Hepatocyte (in vitro differentiated cells): Measurements from ENCODE around the gene KIAA1958. TPM values are rescaled to one million over a fixed set of nuclear protein-coding genes. Genes with fewer than 3 reads are reported as not detected.

ENCODE experiments used
- DNase-seq: peaks from one replicate; pipeline ENCODE4 v3.0.0-alpha.2; 2016; ENCODE audit warnings: low spot score
- H2AFZ ChIP-seq: fragments of 200-600 bp; sonication (generic); 2 replicates; pipeline ENCODE4 v1.6.0; 2016; ENCODE audit warnings: antibody characterized with exemption, mild to moderate bottlenecking
- H3K27ac ChIP-seq: fragments of 200-600 bp; sonication (generic); 2 replicates; pipeline ENCODE4 v1.5.1; 2016; ENCODE audit warnings: mild to moderate bottlenecking
- H3K27me3 ChIP-seq: fragments of 200-600 bp; sonication (generic); 2 replicates; pipeline ENCODE4 v1.6.1; 2016
- H3K36me3 ChIP-seq: fragments of 200-600 bp; sonication (generic); replicated peaks from 2 replicates; pipeline ENCODE4 v1.5.1; 2016; ENCODE audit warnings: low read depth; ENCODE audit not compliant: insufficient read depth
- H3K4me1 ChIP-seq: fragments of 200-600 bp; sonication (generic); 2 replicates; pipeline ENCODE4 v1.5.1; 2016; ENCODE audit warnings: mild to moderate bottlenecking, moderate library complexity; ENCODE audit not compliant: insufficient read depth
- H3K4me2 ChIP-seq: fragments of 200-600 bp; sonication (generic); 2 replicates; pipeline ENCODE4 v1.6.0; 2016
- H3K4me3 ChIP-seq: fragments of 200-600 bp; sonication (generic); 2 replicates; pipeline ENCODE4 v1.5.1; 2016; ENCODE audit warnings: mild to moderate bottlenecking
- H3K79me2 ChIP-seq: fragments of 200-600 bp; sonication (generic); 2 replicates; pipeline ENCODE4 v1.6.0; 2017; ENCODE audit warnings: mild to moderate bottlenecking
- H3K9me2 ChIP-seq: fragments of 200-600 bp; sonication (generic); replicated peaks from 2 replicates; pipeline ENCODE4 v1.6.0; 2017; ENCODE audit warnings: mild to moderate bottlenecking; ENCODE audit not compliant: insufficient read depth
- H3K9me3 ChIP-seq: fragments of 200-600 bp; sonication (generic); 2 replicates; pipeline ENCODE4 v1.5.1; 2016; ENCODE audit warnings: low read depth, mild to moderate bottlenecking
- H4K20me1 ChIP-seq: fragments of 200-600 bp; sonication (generic); 2 replicates; pipeline ENCODE4 v1.6.0; 2016; ENCODE audit warnings: mild to moderate bottlenecking; ENCODE audit not compliant: insufficient read depth, poor library complexity, severe bottlenecking
- CTCF ChIP-seq: fragments of 200-600 bp; sonication (generic); IDR thresholded peaks from 2 replicates; pipeline ENCODE4 v1.5.1; 2016; ENCODE audit warnings: antibody characterized with exemption, mild to moderate bottlenecking; ENCODE audit not compliant: poor library complexity
- EZH2 ChIP-seq: fragments of 200-600 bp; sonication (generic); IDR thresholded peaks from 2 replicates; pipeline ENCODE4 v1.6.1; 2016; ENCODE audit warnings: antibody characterized with exemption, mild to moderate bottlenecking, borderline replicate concordance
- EZH2phosphoT487 ChIP-seq: fragments of 200-600 bp; sonication (generic); IDR thresholded peaks from one replicate; pipeline ENCODE4 v1.6.1; 2018; ENCODE audit warnings: antibody characterized with exemption, mild to moderate bottlenecking, low read depth, moderate library complexity; ENCODE audit not compliant: unreplicated experiment, severe bottlenecking
- WGBS: methylation state at CpG from one replicate; pipeline ENCODE4 v1.1.6; 2016; ENCODE audit warnings: low lambda C conversion rate; ENCODE audit errors: missing lambda C conversion rate; 5-methylcytosine and 5-hydroxymethylcytosine counted together
- polyA plus RNA-seq: library from polyadenylated mRNA; unstranded; fragments of >200 nt; fragmentation: Nextera tagmentation; extraction: Ambion mirVana; gene quantifications from 2 replicates; pipeline ENCODE4 v1.2.1, GENCODE V29; 2016
- total RNA-seq: library from RNA; depleted of rRNA; stranded (reverse); fragments of >200 nt; gene quantifications from 2 replicates; pipeline ENCODE4 v1.2.3, GENCODE V29; 2014

The KIAA1958 gene
- total and polyA plus RNA-seq, 2 experiments from 2014 or later, result 3.5 to 10.1 TPM

GRCh38 chr9:112570671-112571167, 84.1 kb downstream of the KIAA1958 start:
- Histone ChIP-seq H3K9me3 (no peaks in the 10 kb centered on the region), H3K4me2 (peak overlapping the region; percentile 11), H3K27ac (peak overlapping the region; percentile 60), H3K27me3 (no peaks in the 10 kb centered on the region), H3K9me2 (no peaks in the 10 kb centered on the region), H2AFZ (no peak overlapping the region), H4K20me1 (peaks cover 5% of the 10 kb centered on the region), H3K4me3 (no peak overlapping the region), H3K79me2 (peaks cover 58% of the 10 kb centered on the region), H3K36me3 (no peaks in the 10 kb centered on the region), H3K4me1 (peaks cover 23% of the 10 kb centered on the region)
- peak; percentile 53 for DNase-seq
- TF ChIP-seq EZH2phosphoT487 (no peak), CTCF (no peak), EZH2 (no peak)
- WGBS, result 74% methylated on average over 6 of the region's 6 CpGs

GRCh38 chr9:112571624-112572355, 85.2 kb downstream of the KIAA1958 start:
- peak overlapping the region; percentile 60 for H3K27ac ChIP-seq
- peak overlapping the region; percentile 11 for H3K4me2 ChIP-seq
- H4K20me1 ChIP-seq, result no peaks in the 10 kb centered on the region
- TF ChIP-seq EZH2phosphoT487, result no peak
- no peak for TF ChIP-seq EZH2
- no peak for TF ChIP-seq CTCF
- H3K9me3 ChIP-seq, result no peaks in the 10 kb centered on the region
- H3K36me3 ChIP-seq, result peaks cover 5% of the 10 kb centered on the region
- peaks cover 54% of the 10 kb centered on the region for H3K79me2 ChIP-seq
- 80% methylated on average over 9 of the region's 9 CpGs for WGBS
- DNase-seq, result no peak
- no peak overlapping the region for H3K4me3 ChIP-seq
- H3K27me3 ChIP-seq, result no peaks in the 10 kb centered on the region
- H3K4me1 ChIP-seq, result peaks cover 23% of the 10 kb centered on the region
- H2AFZ ChIP-seq, result no peak overlapping the region
- H3K9me2 ChIP-seq, result no peaks in the 10 kb centered on the region

- Histone ChIP-seq H3K27ac (no peak overlapping the region), H3K4me2 (no peak overlapping the region), H4K20me1 (no peaks in the 10 kb centered on the region), H2AFZ (no peak overlapping the region), H3K4me3 (no peak overlapping the region), H3K9me3 (no peaks in the 10 kb centered on the region), H3K27me3 (no peaks in the 10 kb centered on the region), H3K36me3 (peaks cover 5% of the 10 kb centered on the region), H3K79me2 (peaks cover 47% of the 10 kb centered on the region), H3K4me1 (peaks cover 23% of the 10 kb centered on the region), H3K9me2 (no peaks in the 10 kb centered on the region)
- TF ChIP-seq EZH2phosphoT487 (no peak), EZH2 (no peak), CTCF (no peak)
- 64% methylated on average over 3 of the region's 3 CpGs for WGBS
- DNase-seq, result no peak
Measured at GRCh38 chr9:112572416-112572815, 85.8 kb downstream of the KIAA1958 start.
